Astrocyte (in vitro differentiated cells and primary cell): Measurements from ENCODE around the gene MAP2. TPM values are rescaled to one million over a fixed set of nuclear protein-coding genes. Genes with fewer than 3 reads are reported as not detected.

Source experiments
- DNase-seq: peaks from one replicate; pipeline ENCODE4 v3.0.0-alpha.2; 2010; ENCODE audit warnings: low read depth
- FAIRE-seq: peaks from 2 replicates; lab custom pipeline; 2011; peaks lifted over from hg19 to GRCh38; lab: Jason Lieb, UNC
- H2AFZ ChIP-seq: 2 replicates; pipeline ENCODE4 v1.6.0; 2012; ENCODE audit warnings: low read depth, low read length, inconsistent platforms
- H3K27ac ChIP-seq: 2 replicates; pipeline ENCODE4 v1.5.1; 2011; ENCODE audit warnings: low read depth, low read length, inconsistent platforms
- H3K27me3 ChIP-seq: 2 replicates; pipeline ENCODE4 v1.6.0; 2011; ENCODE audit warnings: low read length, inconsistent platforms; ENCODE audit not compliant: insufficient read depth
- H3K36me3 ChIP-seq: 2 replicates; pipeline ENCODE4 v1.5.1; 2011; ENCODE audit warnings: low read length, inconsistent platforms; ENCODE audit not compliant: insufficient read depth
- H3K4me1 ChIP-seq: 2 replicates; pipeline ENCODE4 v1.5.1; 2011; ENCODE audit warnings: low read length, inconsistent platforms; ENCODE audit not compliant: insufficient read depth
- H3K4me2 ChIP-seq: 2 replicates; pipeline ENCODE4 v1.6.0; 2012; ENCODE audit warnings: low read length, inconsistent platforms
- H3K4me3 ChIP-seq: 2 replicates; pipeline ENCODE4 v1.5.1; 2011; ENCODE audit warnings: low read depth, mild to moderate bottlenecking, low read length, inconsistent platforms; ENCODE audit not compliant: insufficient read depth
- H3K79me2 ChIP-seq: 2 replicates; pipeline ENCODE4 v1.6.0; 2012; ENCODE audit warnings: mild to moderate bottlenecking, low read length, inconsistent platforms; ENCODE audit not compliant: insufficient read depth
- H3K9ac ChIP-seq: 2 replicates; pipeline ENCODE4 v1.6.0; 2012; ENCODE audit warnings: mild to moderate bottlenecking, low read length, inconsistent platforms
- H3K9me3 ChIP-seq: 2 replicates; pipeline ENCODE4 v1.5.1; 2012; ENCODE audit warnings: low read depth, mild to moderate bottlenecking, low read length, inconsistent platforms; ENCODE audit not compliant: insufficient read depth
- H4K20me1 ChIP-seq: 2 replicates; pipeline ENCODE4 v1.6.0; 2012; ENCODE audit warnings: low read length, inconsistent platforms; ENCODE audit not compliant: insufficient read depth
- H3K27ac Mint-ChIP-seq: one replicate; pipeline ENCODE4 v1.8.0; 2021; ENCODE audit warnings: mild to moderate bottlenecking, mixed read lengths; ENCODE audit not compliant: unreplicated experiment
- H3K27me3 Mint-ChIP-seq: one replicate; pipeline ENCODE4 v1.8.0; 2021; ENCODE audit warnings: low read depth, mixed read lengths; ENCODE audit not compliant: unreplicated experiment
- H3K36me3 Mint-ChIP-seq: one replicate; pipeline ENCODE4 v1.8.0; 2021; ENCODE audit warnings: low read depth, mixed read lengths; ENCODE audit not compliant: unreplicated experiment
- H3K4me1 Mint-ChIP-seq: one replicate; pipeline ENCODE4 v1.8.0; 2021; ENCODE audit warnings: low read depth, mixed read lengths; ENCODE audit not compliant: unreplicated experiment
- H3K4me3 Mint-ChIP-seq: one replicate; pipeline ENCODE4 v1.8.0; 2021; ENCODE audit warnings: mild to moderate bottlenecking, moderate library complexity, mixed read lengths; ENCODE audit not compliant: unreplicated experiment
- H3K9me3 Mint-ChIP-seq: one replicate; pipeline ENCODE4 v1.8.0; 2021; ENCODE audit warnings: mild to moderate bottlenecking, mixed read lengths; ENCODE audit not compliant: unreplicated experiment
- CTCF ChIP-seq: IDR thresholded peaks from 2 replicates; pipeline ENCODE4 v1.5.1; 2011; ENCODE audit warnings: low read depth, mild to moderate bottlenecking, inconsistent platforms, low read length, moderate library complexity; ENCODE audit not compliant: insufficient read depth
- EZH2 ChIP-seq: IDR thresholded peaks from 2 replicates; pipeline ENCODE4 v1.6.1; 2012; ENCODE audit warnings: mild to moderate bottlenecking, low read length, inconsistent platforms; ENCODE audit not compliant: insufficient read depth
- total RNA-seq: library from RNA; stranded (reverse); gene quantifications from 2 replicates; pipeline ENCODE4 v1.2.1, GENCODE V29; 2021

Gene MAP2
- total RNA-seq, 1 donor from 2014 or later: 15.9 TPM

GRCh38 chr2:209534228-209534627, 110.4 kb downstream of the MAP2 start:
- no peaks in the 10 kb centered on the region for H3K4me1 ChIP-seq
- Mint-ChIP-seq H3K27me3 (no peaks in the 10 kb centered on the region), H3K27ac (no peak overlapping the region), H3K36me3 (no peaks in the 10 kb centered on the region), H3K4me3 (no peak overlapping the region), H3K9me3 (peaks cover 4% of the 10 kb centered on the region), H3K4me1 (no peaks in the 10 kb centered on the region)
- no peaks in the 10 kb centered on the region for H3K36me3 ChIP-seq
- H3K4me3 ChIP-seq: no peak overlapping the region
- no peaks in the 10 kb centered on the region for H3K79me2 ChIP-seq
- no peaks in the 10 kb centered on the region for H3K27me3 ChIP-seq
- no peak overlapping the region for H2AFZ ChIP-seq
- DNase-seq: no peak
- no peak overlapping the region for H3K27ac ChIP-seq
- no peaks in the 10 kb centered on the region for H4K20me1 ChIP-seq
- H3K4me2 ChIP-seq: no peak overlapping the region
- no peak for FAIRE-seq
- no peak overlapping the region for H3K9ac ChIP-seq
- TF ChIP-seq CTCF (no peak), EZH2 (no peak)
- H3K9me3 ChIP-seq: no peaks in the 10 kb centered on the region

GRCh38 chr2:209536363-209536762, 112.5 kb downstream of the MAP2 start:
- Histone ChIP-seq H3K9ac (no peak overlapping the region), H3K79me2 (no peaks in the 10 kb centered on the region), H3K4me2 (no peak overlapping the region), H4K20me1 (no peaks in the 10 kb centered on the region), H3K36me3 (no peaks in the 10 kb centered on the region), H3K4me3 (no peak overlapping the region), H3K27ac (no peak overlapping the region), H3K4me1 (no peaks in the 10 kb centered on the region), H2AFZ (no peak overlapping the region), H3K27me3 (no peaks in the 10 kb centered on the region), H3K9me3 (no peaks in the 10 kb centered on the region)
- peaks cover 4% of the 10 kb centered on the region for H3K9me3 Mint-ChIP-seq
- no peaks in the 10 kb centered on the region for H3K36me3 Mint-ChIP-seq
- H3K4me1 Mint-ChIP-seq: no peaks in the 10 kb centered on the region
- H3K27me3 Mint-ChIP-seq: no peaks in the 10 kb centered on the region
- TF ChIP-seq EZH2: no peak
- no peak for TF ChIP-seq CTCF
- no peak overlapping the region for H3K4me3 Mint-ChIP-seq
- FAIRE-seq (no peak), DNase-seq (no peak)
- no peak overlapping the region for H3K27ac Mint-ChIP-seq

GRCh38 chr2:209547726-209548125, 123.9 kb downstream of the MAP2 start:
- Histone ChIP-seq H3K36me3 (no peaks in the 10 kb centered on the region), H3K9ac (no peak overlapping the region), H2AFZ (no peak overlapping the region), H3K79me2 (no peaks in the 10 kb centered on the region), H3K27me3 (no peaks in the 10 kb centered on the region), H3K4me2 (no peak overlapping the region), H3K27ac (no peak overlapping the region), H3K4me1 (no peaks in the 10 kb centered on the region), H3K9me3 (no peaks in the 10 kb centered on the region), H3K4me3 (no peak overlapping the region), H4K20me1 (no peaks in the 10 kb centered on the region)
- no peak for FAIRE-seq
- Mint-ChIP-seq H3K36me3 (no peaks in the 10 kb centered on the region), H3K4me3 (no peak overlapping the region), H3K4me1 (no peaks in the 10 kb centered on the region), H3K27me3 (no peaks in the 10 kb centered on the region), H3K9me3 (peaks cover under 1% of the 10 kb centered on the region), H3K27ac (no peak overlapping the region)
- no peak for TF ChIP-seq EZH2
- TF ChIP-seq CTCF: no peak
- no peak for DNase-seq
